HG02623 (cell line): ENCODE results near the gene WWC1.
"Not testable (repeated sequence)": the region's sequence is repeated elsewhere in the genome, so short reads cannot be mapped to it uniquely, and the experiment has no call there.

ENCODE experiments used
- ATAC-seq: cut with Tn5 transposase; IDR thresholded peaks from one replicate; pipeline ENCODE4 v1.9.1; 2021; ENCODE audit warnings: moderate library complexity; ENCODE audit not compliant: unreplicated experiment

The WWC1 gene

DNA sequence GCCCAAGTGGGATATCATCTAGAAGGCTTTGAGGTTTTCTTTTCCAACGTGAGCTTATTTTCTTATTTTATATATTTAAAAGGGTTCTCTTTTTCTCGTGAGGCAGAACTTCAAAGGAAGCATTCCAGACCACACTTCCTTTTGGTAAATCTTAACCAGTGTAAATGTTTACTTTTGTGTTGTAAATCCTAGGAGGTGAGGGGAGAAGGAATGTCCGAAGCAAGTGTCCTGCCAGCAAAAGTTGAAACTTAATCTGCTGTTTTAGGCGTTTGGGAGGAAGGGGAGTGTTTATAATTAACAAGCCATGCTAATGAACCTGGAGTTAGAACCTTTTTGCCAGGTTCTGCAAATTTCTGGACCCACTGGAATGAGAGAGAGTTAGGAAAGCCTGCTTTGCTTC, 37.9 kb downstream of the WWC1 start:
- no peak for ATAC-seq

- ATAC-seq: no peak
These were observed 40.6 kb downstream of the WWC1 start for GRCh38 chr5:168332042-168332441.

- no peak for ATAC-seq
These were observed 42.8 kb downstream of the WWC1 start for GRCh38 chr5:168334280-168334679.

DNA sequence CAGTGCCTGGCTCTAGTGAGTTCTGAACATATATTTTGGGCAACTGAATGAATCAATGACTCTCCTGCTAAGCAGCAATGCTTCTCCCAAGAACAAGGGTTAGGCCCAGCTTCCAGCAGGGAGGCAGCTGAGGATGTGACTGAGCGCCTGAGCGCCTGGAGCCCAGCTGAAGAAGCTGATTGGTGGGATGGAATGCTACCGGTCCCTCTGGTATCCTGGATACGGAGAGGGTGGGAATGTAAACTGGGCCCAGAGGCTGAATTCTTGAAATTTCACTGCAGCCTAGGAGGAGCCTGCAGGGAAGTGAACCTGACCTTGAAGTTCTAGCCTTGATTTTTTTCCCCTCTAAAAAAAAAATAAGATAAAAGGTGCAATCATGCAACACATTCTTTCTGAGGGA, 43.2 kb downstream of the WWC1 start:
- ATAC-seq: no peak

DNA sequence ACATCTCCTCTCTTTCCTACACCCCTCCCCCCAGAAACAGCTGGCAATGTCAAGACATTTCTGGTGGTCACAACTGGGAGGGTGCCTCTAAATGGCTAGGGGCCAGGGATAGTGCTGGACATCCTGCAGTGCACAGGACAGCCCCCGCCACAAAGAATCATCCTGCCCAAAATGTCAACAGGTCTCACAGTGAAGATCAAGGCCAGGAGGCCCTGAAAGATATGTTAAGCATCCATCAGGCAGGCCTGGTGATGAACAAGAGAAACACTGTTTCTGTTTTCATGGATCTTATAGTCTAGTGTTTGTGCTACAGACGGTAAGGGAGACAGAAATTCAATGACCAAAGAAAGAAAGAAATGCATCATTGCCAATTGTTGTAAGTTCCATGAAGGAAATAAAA, 45.9 kb downstream of the WWC1 start:
- no peak for ATAC-seq

DNA sequence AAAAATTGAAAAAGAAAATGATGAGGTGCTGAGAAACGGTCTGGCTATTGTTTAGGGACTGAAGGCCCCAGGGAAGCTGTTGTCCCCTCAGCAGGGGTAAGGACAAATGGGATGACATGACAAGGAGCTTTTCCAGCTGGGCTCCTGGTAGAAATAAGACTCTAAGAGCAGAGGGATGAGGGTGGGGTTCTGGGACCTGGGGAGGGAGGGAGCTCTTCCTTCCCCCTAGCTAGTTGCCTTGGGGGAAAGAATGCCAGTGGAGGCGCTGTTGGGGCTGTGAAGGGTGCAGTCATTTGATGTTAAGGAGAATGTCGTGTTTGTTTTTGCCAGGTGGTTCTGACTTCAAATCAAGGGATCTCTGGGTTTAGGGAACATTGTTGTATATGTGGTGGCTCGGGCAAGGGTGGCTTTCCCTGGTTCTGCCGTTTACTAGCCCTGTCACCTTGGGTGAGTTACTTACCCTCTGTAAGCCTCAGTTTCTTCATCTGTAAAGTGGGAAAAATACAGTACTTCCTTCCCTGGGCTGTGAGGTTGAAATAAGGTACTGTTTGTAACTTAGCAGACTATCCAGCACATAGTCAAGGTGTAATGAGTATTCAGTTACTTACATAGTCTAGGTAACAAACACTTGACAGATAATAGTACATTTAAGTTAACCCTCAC, 47.8 kb downstream of the WWC1 start:
- ATAC-seq: no peak

DNA sequence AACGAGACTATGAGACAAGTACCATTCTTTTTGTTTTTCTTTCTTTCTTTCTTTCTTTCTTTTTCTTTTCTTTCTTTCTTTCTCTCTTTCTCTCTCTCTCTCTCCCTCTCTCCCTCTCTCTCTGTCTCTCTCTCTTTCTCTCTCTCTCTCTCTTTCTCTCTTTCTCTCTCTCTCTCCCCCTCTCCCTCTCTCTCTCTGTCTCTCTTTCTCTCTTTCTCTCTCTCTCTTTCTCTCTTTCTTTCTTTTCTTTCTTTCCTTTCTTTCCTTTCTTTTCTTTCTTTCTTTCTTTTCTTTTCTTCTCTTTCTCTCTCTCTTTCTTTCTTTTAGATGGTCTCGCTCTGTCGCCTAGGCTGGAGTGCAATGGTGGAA, 48.3 kb downstream of the WWC1 start:
- not testable (repeated sequence) for ATAC-seq

DNA sequence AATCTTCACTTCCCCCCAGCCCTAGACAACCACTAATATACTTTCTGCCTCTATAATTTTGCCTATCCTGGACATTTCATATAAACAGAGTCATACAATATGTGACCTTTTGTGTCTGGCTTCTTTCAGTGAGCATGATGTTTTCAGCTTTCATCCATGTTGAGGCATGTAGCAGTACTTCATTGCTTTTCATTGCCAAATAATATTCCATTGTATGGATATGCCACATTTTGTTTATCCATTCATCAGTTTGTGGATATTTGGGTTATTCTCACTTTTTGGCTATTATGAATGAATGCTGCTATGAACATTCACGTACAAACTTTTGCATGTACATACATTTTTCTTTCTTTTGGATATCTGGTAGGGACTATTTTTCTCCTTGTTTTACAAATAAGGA, 49.0 kb downstream of the WWC1 start:
- ATAC-seq: no peak

DNA sequence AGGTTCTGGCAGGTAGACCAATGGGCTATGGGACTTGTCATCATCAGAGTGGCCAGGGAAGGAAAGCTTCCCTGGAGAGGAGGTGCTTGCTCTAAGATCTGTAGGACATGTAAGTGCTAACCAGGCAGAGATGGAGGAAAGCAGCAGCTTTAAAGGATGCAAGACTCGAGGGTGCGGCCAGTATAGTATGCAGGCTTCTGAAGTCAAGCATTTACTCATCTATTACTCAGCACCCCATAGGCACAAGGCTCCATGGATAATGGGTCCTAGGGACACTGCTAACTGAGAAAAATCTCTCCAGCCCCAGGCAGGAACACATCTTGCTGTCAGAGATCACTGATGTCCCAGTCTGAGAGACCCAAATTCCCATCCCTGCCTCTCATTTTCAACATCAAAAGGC, 49.7 kb downstream of the WWC1 start:
- ATAC-seq: no peak

- ATAC-seq: no peak
These were observed 50.8 kb downstream of the WWC1 start for GRCh38 chr5:168342151-168342825.

- ATAC-seq: no peak
These were observed 51.5 kb downstream of the WWC1 start for GRCh38 chr5:168342985-168343384.

DNA sequence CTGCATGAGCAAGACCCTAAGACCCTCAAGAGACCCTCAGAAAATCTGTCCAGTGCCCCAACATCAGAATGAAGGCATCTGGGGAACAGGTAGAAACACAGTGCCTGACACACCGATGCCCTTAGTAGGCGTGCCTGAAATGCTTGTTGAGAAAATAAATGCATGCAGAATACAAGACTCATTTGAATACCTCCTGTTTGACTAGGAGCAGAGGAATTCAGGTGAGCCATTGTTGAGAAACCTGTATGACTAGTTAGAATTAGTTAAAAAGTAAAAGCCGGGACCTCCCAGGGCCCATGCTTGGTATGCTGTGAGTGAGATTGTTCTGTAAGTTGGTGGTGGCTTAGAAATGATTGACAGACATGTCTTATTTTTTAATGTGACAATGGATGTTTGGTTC, 55.0 kb downstream of the WWC1 start:
- no peak for ATAC-seq

GRCh38 chr5:168347368-168348083, 56.1 kb downstream of the WWC1 start:
- ATAC-seq: no peak

DNA sequence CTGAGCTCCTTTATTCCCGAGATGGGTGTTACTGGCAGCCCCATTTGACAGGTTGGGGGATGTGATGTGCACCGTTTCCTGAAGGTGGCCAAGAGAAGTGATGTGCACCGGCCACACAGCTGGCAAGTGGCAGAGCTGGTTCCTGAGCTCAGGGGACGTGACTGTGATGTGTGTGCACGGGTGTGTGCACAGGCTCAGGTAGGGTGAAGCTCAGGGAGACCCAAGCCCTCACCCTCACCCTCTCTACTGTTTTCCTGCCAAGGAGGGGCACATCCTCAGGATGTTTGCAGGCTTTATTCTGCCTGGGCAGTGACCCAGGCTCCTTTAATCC, 56.6 kb downstream of the WWC1 start:
- no peak for ATAC-seq

- no peak for ATAC-seq
These were observed 58.9 kb downstream of the WWC1 start for GRCh38 chr5:168350315-168350714.

DNA sequence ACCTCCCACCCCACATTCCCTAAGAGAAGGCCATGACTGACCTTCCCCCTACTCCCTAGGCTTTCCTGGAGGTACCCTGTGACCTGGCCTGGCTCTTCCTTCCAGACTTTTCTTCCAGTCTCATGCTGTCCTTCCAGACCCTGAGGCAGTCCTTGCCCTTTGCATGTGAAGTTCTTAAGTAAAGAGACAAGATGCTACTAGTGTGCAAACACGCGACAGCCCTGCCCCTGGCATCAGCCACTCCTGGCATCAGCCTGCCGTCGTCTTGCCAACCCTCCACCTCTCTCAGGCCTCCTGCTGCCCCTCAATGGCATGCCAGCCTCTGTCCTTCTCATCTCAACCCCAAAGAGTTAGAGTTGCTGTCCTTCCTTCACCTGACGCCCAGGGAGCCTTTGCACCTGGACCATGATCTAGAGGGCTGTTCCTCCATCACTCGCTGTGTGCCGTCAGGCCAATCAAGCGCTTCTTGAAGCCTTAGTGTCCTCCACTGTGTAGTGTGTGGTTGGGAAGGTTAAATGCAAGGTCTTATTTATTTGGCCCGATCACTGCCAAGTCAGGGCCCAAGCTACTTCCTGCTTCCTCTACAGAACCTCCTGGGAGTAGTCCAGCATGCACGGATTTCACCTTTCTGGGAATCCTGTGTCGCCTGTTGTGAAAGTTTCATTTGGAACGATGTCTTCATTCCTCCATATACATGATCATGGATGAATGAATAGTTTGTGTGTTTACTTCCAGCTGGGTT, 61.9 kb downstream of the WWC1 start:
- no peak for ATAC-seq

DNA sequence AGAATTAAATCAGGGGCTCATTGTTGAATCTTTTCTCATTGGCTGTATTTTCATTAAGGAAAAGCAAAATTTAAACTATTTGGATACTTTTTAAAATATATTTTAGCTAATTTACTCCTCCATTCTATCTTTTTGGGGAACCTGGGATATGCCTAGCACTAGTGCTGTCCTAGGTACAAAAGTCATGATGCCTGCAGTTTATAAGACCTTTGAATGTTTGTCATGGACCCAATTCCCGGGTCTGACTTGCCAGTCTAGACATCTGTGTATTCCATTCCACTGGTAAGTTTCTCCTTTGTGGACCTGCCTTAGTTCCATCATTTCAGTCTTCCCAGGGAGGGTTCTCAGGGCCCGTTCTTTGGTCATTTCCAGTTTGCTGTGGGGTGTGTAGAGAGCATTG, 63.0 kb downstream of the WWC1 start:
- ATAC-seq: no peak

DNA sequence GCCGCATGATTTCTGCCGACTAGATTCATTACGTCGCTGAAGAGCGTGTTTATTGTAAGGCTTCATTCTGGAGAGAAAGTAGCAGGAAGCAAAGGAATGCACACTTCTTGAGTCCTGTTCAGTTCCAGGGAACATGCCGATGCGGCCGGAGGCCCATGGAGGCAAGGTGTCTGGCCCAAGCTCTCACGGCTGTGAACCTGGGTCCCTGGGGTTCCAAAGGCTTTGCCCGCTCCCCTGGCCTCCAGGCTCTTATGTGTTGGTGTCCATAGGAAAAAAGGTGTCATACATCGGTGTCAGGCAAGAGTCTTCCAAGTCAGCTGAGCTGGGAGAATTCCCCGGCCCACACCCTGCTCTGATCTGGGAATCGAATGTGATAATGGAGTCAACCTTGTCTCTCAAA, 64.7 kb downstream of the WWC1 start:
- ATAC-seq: no peak

DNA sequence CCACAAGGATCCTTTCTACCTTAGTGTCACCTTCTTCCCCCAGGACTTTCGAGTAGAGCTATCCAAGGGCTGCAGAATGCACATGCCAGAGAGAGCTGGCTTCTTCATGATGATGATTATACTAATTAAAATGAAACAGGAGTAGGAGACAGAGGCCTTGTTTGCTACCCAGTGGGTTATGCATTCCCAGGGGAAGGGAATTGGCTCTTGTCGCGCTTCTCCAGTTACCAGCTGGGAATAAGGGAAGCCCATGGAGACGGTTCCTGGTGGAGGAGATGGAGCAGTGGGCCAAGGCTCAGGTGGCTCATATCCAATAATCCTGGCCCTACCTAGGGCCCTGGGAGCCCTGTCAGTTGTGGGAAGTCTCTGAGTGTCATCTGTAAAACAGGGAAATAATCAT, 65.1 kb downstream of the WWC1 start:
- no peak for ATAC-seq

- ATAC-seq: no peak
These were observed 66.4 kb downstream of the WWC1 start for GRCh38 chr5:168357876-168358275.

GRCh38 chr5:168359820-168360460, 68.5 kb downstream of the WWC1 start:
- no peak for ATAC-seq
